HG03432 (cell line): Measurements from ENCODE around the gene MBOAT2.

ENCODE experiments used
- ATAC-seq: cut with Tn5 transposase; IDR thresholded peaks from one replicate; pipeline ENCODE4 v1.9.1; 2021; ENCODE audit warnings: mild to moderate bottlenecking, moderate library complexity; ENCODE audit not compliant: unreplicated experiment

Gene MBOAT2

GRCh38 chr2:8863331-8863953, 140.0 kb downstream of the MBOAT2 start:
- no peak for ATAC-seq

GRCh38 chr2:8862230-8862629, 141.3 kb downstream of the MBOAT2 start:
- ATAC-seq: no peak

GRCh38 chr2:8861797-8862196, 141.7 kb downstream of the MBOAT2 start:
- ATAC-seq: no peak

- peak; percentile 64 for ATAC-seq
Observed at GRCh38 chr2:8860239-8860638, 143.2 kb downstream of the MBOAT2 start.

GRCh38 chr2:8858910-8859309, 144.6 kb downstream of the MBOAT2 start:
- no peak for ATAC-seq

- no peak for ATAC-seq
Observed at GRCh38 chr2:8858264-8858663, 145.2 kb downstream of the MBOAT2 start.

- no peak for ATAC-seq
Observed at GRCh38 chr2:8857709-8858108, 145.8 kb downstream of the MBOAT2 start.

GRCh38 chr2:8856176-8856575, 147.3 kb downstream of the MBOAT2 start:
- no peak for ATAC-seq

- no peak for ATAC-seq
Observed at GRCh38 chr2:8855010-8855409, 148.5 kb downstream of the MBOAT2 start.

GRCh38 chr2:8853426-8853825, 150.1 kb downstream of the MBOAT2 start:
- no peak for ATAC-seq

- no peak for ATAC-seq
Observed at GRCh38 chr2:8851811-8852560, 151.5 kb downstream of the MBOAT2 start.

GRCh38 chr2:8850845-8851487, 152.5 kb downstream of the MBOAT2 start:
- no peak for ATAC-seq

- no peak for ATAC-seq
Observed at GRCh38 chr2:8849327-8849726, 154.2 kb downstream of the MBOAT2 start.

- ATAC-seq: no peak
Observed at GRCh38 chr2:8848328-8849100, 155.0 kb downstream of the MBOAT2 start.

GRCh38 chr2:8847400-8847799, 156.1 kb downstream of the MBOAT2 start:
- no peak for ATAC-seq

- ATAC-seq: no peak
Observed at GRCh38 chr2:8841932-8842331, 161.6 kb downstream of the MBOAT2 start.

- ATAC-seq: no peak
Observed at GRCh38 chr2:8840475-8841091, 162.9 kb downstream of the MBOAT2 start.

- no peak for ATAC-seq
Observed at GRCh38 chr2:8839189-8839965, 164.1 kb downstream of the MBOAT2 start.

GRCh38 chr2:8837795-8838140, 165.7 kb downstream of the MBOAT2 start:
- no peak for ATAC-seq
